GM23338 (cell line): ENCODE results near the gene FAM168A. TPM values are rescaled to one million over a fixed set of nuclear protein-coding genes. Genes with fewer than 3 reads are reported as not detected.

ENCODE experiments used
- ATAC-seq: fragments of 200-7000 bp; cut with Tn5 transposase; 3 replicates; pipeline ENCODE4 v1.9.1; 2020
- DNase-seq: peaks from one replicate; pipeline ENCODE4 v3.0.0-alpha.2; 2015; ENCODE audit warnings: low spot score
- H2AFZ ChIP-seq: fragments of 200-600 bp; sonication (generic); 2 replicates; pipeline ENCODE4 v1.8.0; 2016; ENCODE audit warnings: antibody characterized with exemption, mild to moderate bottlenecking, moderate library complexity
- H3F3A ChIP-seq: fragments of 200-600 bp; sonication (generic); replicated peaks from 2 replicates; pipeline ENCODE4 v1.8.0; 2017; ENCODE audit warnings: antibody characterized with exemption, mixed run types, low read depth
- H3K27ac ChIP-seq: fragments of 200-600 bp; sonication (generic); 2 replicates; pipeline ENCODE4 v1.6.1; 2016; ENCODE audit warnings: low read depth
- H3K27me3 ChIP-seq: fragments of 200-600 bp; sonication (generic); 2 replicates; pipeline ENCODE4 v1.8.0; 2016; ENCODE audit warnings: mild to moderate bottlenecking, mixed run types, moderate library complexity; ENCODE audit not compliant: insufficient read depth
- H3K36me3 ChIP-seq: fragments of 200-600 bp; sonication (generic); 2 replicates; pipeline ENCODE4 v1.8.0; 2016; ENCODE audit warnings: mild to moderate bottlenecking; ENCODE audit not compliant: insufficient read depth
- H3K4me1 ChIP-seq: fragments of 200-600 bp; sonication (generic); 2 replicates; pipeline ENCODE4 v1.8.0; 2016; ENCODE audit warnings: mild to moderate bottlenecking, moderate library complexity; ENCODE audit not compliant: insufficient read depth
- H3K4me2 ChIP-seq: fragments of 200-600 bp; sonication (generic); 2 replicates; pipeline ENCODE4 v1.7.1; 2017; ENCODE audit warnings: mixed run types
- H3K4me3 ChIP-seq: fragments of 200-600 bp; sonication (generic); 2 replicates; pipeline ENCODE4 v1.6.1; 2016; ENCODE audit warnings: mixed run types
- H3K79me2 ChIP-seq: fragments of 200-600 bp; sonication (generic); replicated peaks from 2 replicates; pipeline ENCODE4 v1.8.0; 2017; ENCODE audit warnings: mild to moderate bottlenecking; ENCODE audit not compliant: insufficient read depth
- H3K9me2 ChIP-seq: fragments of 200-600 bp; sonication (generic); 2 replicates; pipeline ENCODE4 v1.8.0; 2017; ENCODE audit not compliant: insufficient read depth
- H4K20me1 ChIP-seq: fragments of 200-600 bp; sonication (generic); replicated peaks from 2 replicates; pipeline ENCODE4 v1.8.0; 2017; ENCODE audit warnings: mild to moderate bottlenecking; ENCODE audit not compliant: insufficient read depth
- H3K27ac Mint-ChIP-seq: 2 replicates; pipeline ENCODE4 v1.8.0; 2020; ENCODE audit warnings: inconsistent platforms, mild to moderate bottlenecking, moderate library complexity, mixed read lengths
- H3K27me3 Mint-ChIP-seq: 3 replicates; pipeline ENCODE4 v1.8.0; 2022; ENCODE audit warnings: low read depth, mild to moderate bottlenecking, moderate library complexity, mixed read lengths, inconsistent platforms; ENCODE audit not compliant: insufficient read depth, poor library complexity
- H3K36me3 Mint-ChIP-seq: 3 replicates; pipeline ENCODE4 v1.8.0; 2021; ENCODE audit warnings: low read depth, mild to moderate bottlenecking, inconsistent platforms, moderate library complexity, mixed read lengths
- H3K4me1 Mint-ChIP-seq: 3 replicates; pipeline ENCODE4 v1.8.0; 2020; ENCODE audit warnings: mild to moderate bottlenecking, inconsistent platforms, mixed read lengths
- H3K4me3 Mint-ChIP-seq: 3 replicates; pipeline ENCODE4 v1.8.0; 2021; ENCODE audit warnings: moderate library complexity, mild to moderate bottlenecking, inconsistent platforms, mixed read lengths
- H3K9me3 Mint-ChIP-seq: 3 replicates; pipeline ENCODE4 v1.8.0; 2020; ENCODE audit warnings: moderate library complexity, mild to moderate bottlenecking, inconsistent platforms, mixed read lengths
- EZH2 ChIP-seq: fragments of 200-600 bp; sonication (generic); IDR thresholded peaks from one replicate; pipeline ENCODE4 v1.8.0; 2017; ENCODE audit warnings: antibody characterized with exemption, mild to moderate bottlenecking, low read depth; ENCODE audit not compliant: unreplicated experiment
- JUNB ChIP-seq: IDR thresholded peaks from one replicate; pipeline ENCODE4 v1.6.1; 2016; ENCODE audit warnings: antibody characterized with exemption; ENCODE audit not compliant: unreplicated experiment
- NANOG ChIP-seq: IDR thresholded peaks from 2 replicates; pipeline ENCODE4 v1.6.1; 2016; ENCODE audit warnings: antibody characterized with exemption, borderline replicate concordance
- STAT1 ChIP-seq: IDR thresholded peaks from one replicate; pipeline ENCODE4 v1.6.1; 2016; ENCODE audit warnings: antibody characterized with exemption; ENCODE audit not compliant: unreplicated experiment
- ZNF114 ChIP-seq: fragments of 250-450 bp; sonication (Bioruptor Pico); IDR thresholded peaks from 2 replicates; pipeline ENCODE4 v1.5.0; 2020; ENCODE audit warnings: mild to moderate bottlenecking, moderate library complexity
- ZNF331 ChIP-seq: fragments of 250-450 bp; sonication (Bioruptor Pico); IDR thresholded peaks from 2 replicates; pipeline ENCODE4 v1.5.0; 2020; ENCODE audit warnings: low read depth, mild to moderate bottlenecking, moderate library complexity
- polyA plus RNA-seq: library from polyadenylated mRNA; unstranded; fragments of >200 nt; fragmentation: Nextera tagmentation; extraction: Ambion mirVana; gene quantifications from 2 replicates; pipeline ENCODE4 v1.2.1, GENCODE V29; 2016
- total RNA-seq: library from RNA; depleted of rRNA; stranded (reverse); fragments of >200 nt; shearing (Covaris generic); gene quantifications from 2 replicates; pipeline ENCODE4 v1.2.3, GENCODE V29; 2014
- TF ChIP-seq, protein P1 (sequence below): IDR thresholded peaks from one replicate; pipeline ENCODE4 v1.6.1; 2018; ENCODE audit warnings: antibody characterized with exemption; ENCODE audit not compliant: unreplicated experiment
- TF ChIP-seq, protein P2 (sequence below), 2 experiments: fragments of 200-600 bp in 1 of 2; sonication (generic) in 1 of 2; conservative IDR thresholded peaks; 2 replicates each; pipeline versions ENCODE4 v1.5.1 to v1.6.1; 2016 to 2017; ENCODE audit warnings: antibody characterized with exemption in 2 of 2, low read depth in 2 of 2, mild to moderate bottlenecking in 2 of 2, moderate library complexity in 1 of 2
- TF ChIP-seq, protein P3 (sequence below): fragments of 250-450 bp; sonication (Bioruptor Pico); IDR thresholded peaks from 2 replicates; pipeline ENCODE4 v1.5.0; 2020; ENCODE audit warnings: mild to moderate bottlenecking, moderate library complexity
- TF ChIP-seq, protein P4 (sequence below): IDR thresholded peaks from 2 replicates; pipeline ENCODE4 v1.6.1; 2016; ENCODE audit warnings: antibody characterized with exemption

The FAM168A gene
- total and polyA plus RNA-seq, 2 experiments from 2014 or later = 8.0 to 20.3 TPM

DNA sequence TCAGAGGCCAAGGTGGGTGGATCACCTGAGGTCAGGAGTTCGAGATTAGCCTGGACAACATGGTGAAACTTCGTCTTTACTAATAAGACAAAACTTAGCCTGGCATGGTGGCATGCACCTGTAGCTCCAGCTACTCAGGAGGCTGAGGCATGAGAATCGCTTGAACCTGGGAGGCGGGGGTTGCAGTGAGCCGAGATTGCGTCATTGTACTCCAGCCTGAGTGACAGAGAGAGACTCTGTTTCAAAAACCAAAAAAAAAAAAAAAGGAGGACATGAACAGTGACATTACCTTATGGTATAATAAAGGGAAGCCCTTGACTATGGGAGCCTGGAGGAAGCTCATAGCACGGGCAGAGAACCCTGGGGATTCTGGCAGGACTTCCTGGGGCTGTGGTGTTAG is 32.0 kb upstream of the FAM168A start:
- H3K4me3 ChIP-seq = 0 out of 2 replicates have a peak overlapping the region, but pooled peaks have one; percentile 15
- Mint-ChIP-seq H3K27me3 (peaks cover 69% of the 10 kb centered on the region), H3K36me3 (no peaks in the 10 kb centered on the region), H3K27ac (no peak overlapping the region), H3K4me1 (peaks cover 38% of the 10 kb centered on the region), H3K9me3 (no peaks in the 10 kb centered on the region; the same call in 2 of the 3 replicates), H3K4me3 (no peak overlapping the region; the same call in 2 of the 3 replicates)
- TF ChIP-seq, protein P1, sequence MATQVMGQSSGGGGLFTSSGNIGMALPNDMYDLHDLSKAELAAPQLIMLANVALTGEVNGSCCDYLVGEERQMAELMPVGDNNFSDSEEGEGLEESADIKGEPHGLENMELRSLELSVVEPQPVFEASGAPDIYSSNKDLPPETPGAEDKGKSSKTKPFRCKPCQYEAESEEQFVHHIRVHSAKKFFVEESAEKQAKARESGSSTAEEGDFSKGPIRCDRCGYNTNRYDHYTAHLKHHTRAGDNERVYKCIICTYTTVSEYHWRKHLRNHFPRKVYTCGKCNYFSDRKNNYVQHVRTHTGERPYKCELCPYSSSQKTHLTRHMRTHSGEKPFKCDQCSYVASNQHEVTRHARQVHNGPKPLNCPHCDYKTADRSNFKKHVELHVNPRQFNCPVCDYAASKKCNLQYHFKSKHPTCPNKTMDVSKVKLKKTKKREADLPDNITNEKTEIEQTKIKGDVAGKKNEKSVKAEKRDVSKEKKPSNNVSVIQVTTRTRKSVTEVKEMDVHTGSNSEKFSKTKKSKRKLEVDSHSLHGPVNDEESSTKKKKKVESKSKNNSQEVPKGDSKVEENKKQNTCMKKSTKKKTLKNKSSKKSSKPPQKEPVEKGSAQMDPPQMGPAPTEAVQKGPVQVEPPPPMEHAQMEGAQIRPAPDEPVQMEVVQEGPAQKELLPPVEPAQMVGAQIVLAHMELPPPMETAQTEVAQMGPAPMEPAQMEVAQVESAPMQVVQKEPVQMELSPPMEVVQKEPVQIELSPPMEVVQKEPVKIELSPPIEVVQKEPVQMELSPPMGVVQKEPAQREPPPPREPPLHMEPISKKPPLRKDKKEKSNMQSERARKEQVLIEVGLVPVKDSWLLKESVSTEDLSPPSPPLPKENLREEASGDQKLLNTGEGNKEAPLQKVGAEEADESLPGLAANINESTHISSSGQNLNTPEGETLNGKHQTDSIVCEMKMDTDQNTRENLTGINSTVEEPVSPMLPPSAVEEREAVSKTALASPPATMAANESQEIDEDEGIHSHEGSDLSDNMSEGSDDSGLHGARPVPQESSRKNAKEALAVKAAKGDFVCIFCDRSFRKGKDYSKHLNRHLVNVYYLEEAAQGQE = no peak
- TF ChIP-seq JUNB (no peak), NANOG (no peak), ZNF331 (CRISPR knock-in tag) (no peak), STAT1 (no peak), ZNF114 (no peak), EZH2 (no peak)
- TF ChIP-seq, protein P2, sequence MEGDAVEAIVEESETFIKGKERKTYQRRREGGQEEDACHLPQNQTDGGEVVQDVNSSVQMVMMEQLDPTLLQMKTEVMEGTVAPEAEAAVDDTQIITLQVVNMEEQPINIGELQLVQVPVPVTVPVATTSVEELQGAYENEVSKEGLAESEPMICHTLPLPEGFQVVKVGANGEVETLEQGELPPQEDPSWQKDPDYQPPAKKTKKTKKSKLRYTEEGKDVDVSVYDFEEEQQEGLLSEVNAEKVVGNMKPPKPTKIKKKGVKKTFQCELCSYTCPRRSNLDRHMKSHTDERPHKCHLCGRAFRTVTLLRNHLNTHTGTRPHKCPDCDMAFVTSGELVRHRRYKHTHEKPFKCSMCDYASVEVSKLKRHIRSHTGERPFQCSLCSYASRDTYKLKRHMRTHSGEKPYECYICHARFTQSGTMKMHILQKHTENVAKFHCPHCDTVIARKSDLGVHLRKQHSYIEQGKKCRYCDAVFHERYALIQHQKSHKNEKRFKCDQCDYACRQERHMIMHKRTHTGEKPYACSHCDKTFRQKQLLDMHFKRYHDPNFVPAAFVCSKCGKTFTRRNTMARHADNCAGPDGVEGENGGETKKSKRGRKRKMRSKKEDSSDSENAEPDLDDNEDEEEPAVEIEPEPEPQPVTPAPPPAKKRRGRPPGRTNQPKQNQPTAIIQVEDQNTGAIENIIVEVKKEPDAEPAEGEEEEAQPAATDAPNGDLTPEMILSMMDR (conservative IDR thresholded peaks at IDR 0.05; ENCODE audit: low read depth in 2 of 2) = no peak
- TF ChIP-seq, protein P3, sequence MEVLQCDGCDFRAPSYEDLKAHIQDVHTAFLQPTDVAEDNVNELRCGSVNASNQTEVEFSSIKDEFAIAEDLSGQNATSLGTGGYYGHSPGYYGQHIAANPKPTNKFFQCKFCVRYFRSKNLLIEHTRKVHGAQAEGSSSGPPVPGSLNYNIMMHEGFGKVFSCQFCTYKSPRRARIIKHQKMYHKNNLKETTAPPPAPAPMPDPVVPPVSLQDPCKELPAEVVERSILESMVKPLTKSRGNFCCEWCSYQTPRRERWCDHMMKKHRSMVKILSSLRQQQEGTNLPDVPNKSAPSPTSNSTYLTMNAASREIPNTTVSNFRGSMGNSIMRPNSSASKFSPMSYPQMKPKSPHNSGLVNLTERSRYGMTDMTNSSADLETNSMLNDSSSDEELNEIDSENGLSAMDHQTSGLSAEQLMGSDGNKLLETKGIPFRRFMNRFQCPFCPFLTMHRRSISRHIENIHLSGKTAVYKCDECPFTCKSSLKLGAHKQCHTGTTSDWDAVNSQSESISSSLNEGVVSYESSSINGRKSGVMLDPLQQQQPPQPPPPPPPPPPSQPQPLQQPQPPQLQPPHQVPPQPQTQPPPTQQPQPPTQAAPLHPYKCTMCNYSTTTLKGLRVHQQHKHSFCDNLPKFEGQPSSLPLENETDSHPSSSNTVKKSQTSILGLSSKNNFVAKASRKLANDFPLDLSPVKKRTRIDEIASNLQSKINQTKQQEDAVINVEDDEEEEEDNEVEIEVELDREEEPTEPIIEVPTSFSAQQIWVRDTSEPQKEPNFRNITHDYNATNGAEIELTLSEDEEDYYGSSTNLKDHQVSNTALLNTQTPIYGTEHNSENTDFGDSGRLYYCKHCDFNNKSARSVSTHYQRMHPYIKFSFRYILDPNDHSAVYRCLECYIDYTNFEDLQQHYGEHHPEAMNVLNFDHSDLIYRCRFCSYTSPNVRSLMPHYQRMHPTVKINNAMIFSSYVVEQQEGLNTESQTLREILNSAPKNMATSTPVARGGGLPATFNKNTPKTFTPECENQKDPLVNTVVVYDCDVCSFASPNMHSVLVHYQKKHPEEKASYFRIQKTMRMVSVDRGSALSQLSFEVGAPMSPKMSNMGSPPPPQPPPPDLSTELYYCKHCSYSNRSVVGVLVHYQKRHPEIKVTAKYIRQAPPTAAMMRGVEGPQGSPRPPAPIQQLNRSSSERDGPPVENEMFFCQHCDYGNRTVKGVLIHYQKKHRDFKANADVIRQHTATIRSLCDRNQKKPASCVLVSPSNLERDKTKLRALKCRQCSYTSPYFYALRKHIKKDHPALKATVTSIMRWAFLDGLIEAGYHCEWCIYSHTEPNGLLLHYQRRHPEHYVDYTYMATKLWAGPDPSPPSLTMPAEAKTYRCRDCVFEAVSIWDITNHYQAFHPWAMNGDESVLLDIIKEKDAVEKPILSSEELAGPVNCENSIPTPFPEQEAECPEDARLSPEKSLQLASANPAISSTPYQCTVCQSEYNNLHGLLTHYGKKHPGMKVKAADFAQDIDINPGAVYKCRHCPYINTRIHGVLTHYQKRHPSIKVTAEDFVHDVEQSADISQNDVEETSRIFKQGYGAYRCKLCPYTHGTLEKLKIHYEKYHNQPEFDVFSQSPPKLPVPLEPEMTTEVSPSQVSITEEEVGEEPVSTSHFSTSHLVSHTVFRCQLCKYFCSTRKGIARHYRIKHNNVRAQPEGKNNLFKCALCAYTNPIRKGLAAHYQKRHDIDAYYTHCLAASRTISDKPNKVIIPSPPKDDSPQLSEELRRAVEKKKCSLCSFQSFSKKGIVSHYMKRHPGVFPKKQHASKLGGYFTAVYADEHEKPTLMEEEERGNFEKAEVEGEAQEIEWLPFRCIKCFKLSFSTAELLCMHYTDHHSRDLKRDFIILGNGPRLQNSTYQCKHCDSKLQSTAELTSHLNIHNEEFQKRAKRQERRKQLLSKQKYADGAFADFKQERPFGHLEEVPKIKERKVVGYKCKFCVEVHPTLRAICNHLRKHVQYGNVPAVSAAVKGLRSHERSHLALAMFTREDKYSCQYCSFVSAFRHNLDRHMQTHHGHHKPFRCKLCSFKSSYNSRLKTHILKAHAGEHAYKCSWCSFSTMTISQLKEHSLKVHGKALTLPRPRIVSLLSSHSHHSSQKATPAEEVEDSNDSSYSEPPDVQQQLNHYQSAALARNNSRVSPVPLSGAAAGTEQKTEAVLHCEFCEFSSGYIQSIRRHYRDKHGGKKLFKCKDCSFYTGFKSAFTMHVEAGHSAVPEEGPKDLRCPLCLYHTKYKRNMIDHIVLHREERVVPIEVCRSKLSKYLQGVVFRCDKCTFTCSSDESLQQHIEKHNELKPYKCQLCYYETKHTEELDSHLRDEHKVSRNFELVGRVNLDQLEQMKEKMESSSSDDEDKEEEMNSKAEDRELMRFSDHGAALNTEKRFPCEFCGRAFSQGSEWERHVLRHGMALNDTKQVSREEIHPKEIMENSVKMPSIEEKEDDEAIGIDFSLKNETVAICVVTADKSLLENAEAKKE (CRISPR knock-in tag) = no peak
- TF ChIP-seq, protein P4, sequence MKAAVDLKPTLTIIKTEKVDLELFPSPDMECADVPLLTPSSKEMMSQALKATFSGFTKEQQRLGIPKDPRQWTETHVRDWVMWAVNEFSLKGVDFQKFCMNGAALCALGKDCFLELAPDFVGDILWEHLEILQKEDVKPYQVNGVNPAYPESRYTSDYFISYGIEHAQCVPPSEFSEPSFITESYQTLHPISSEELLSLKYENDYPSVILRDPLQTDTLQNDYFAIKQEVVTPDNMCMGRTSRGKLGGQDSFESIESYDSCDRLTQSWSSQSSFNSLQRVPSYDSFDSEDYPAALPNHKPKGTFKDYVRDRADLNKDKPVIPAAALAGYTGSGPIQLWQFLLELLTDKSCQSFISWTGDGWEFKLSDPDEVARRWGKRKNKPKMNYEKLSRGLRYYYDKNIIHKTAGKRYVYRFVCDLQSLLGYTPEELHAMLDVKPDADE = no peak
- H2AFZ ChIP-seq = no peak overlapping the region
- H4K20me1 ChIP-seq = 0 out of 2 replicates have a peak, but pooled peaks cover 8% of the 10 kb centered on the region
- ATAC-seq (no peak), DNase-seq (no peak)
- H3F3A ChIP-seq = peaks cover 6% of the 10 kb centered on the region; the same call in 1 of the 2 replicates
- H3K9me2 ChIP-seq = no peaks in the 10 kb centered on the region
- no peaks in the 10 kb centered on the region for H3K79me2 ChIP-seq
- H3K4me2 ChIP-seq = peak overlapping the region; percentile 45
- H3K4me1 ChIP-seq = peaks cover 33% of the 10 kb centered on the region
- no peak overlapping the region for H3K27ac ChIP-seq
- peaks cover 79% of the 10 kb centered on the region for H3K27me3 ChIP-seq
- H3K36me3 ChIP-seq = no peaks in the 10 kb centered on the region
